ENCODE data around the gene CACNA1S. TPM values are rescaled to one million over a fixed set of nuclear protein-coding genes. Genes with fewer than 3 reads are reported as not detected.

CACNA1S gene
- total RNA-seq, 1 experiment from 2014 or later: not detected

DNA sequence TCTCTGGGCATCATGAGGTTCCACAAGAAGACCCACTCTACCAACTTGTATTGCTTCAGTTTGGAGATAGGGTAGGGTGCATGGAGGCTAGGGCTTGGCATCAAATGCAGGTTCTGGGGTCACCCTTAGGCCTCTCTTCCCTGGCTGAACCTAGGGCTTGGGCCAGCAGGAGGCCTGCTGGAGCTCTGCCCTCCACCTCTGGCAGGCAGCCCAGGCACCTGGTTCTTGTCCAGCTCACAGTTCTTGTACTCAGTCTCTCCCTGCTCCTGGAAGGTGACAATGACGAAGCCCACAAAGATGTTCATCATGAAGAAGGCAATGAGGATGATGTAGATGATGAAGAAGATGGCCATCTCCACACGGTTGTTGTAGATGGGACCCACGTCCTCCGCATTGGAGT lies 51.2 kb downstream of the CACNA1S start:
- peaks cover 15% of the 10 kb centered on the region for H3K4me1 ChIP-seq (ENCODE audit: low read length)

GRCh38 chr1:201060586-201060985 lies 51.6 kb downstream of the CACNA1S start:
- DNase-seq: no peak

More for the DNA sequence above, 51.2 kb downstream of the CACNA1S start:
- no peak overlapping the region for H3K9ac ChIP-seq (ENCODE audit: low read length)
- H3K79me2 ChIP-seq (ENCODE audit: low read length): no peaks in the 10 kb centered on the region
- no peaks in the 10 kb centered on the region; the same call in 1 of the 2 replicates for H4K20me1 ChIP-seq (ENCODE audit: insufficient read depth, low read depth, low read length)
- no peaks in the 10 kb centered on the region for H3K9me2 ChIP-seq (replicated peaks; ENCODE audit: insufficient read depth, low read length)
- H3K4me3 ChIP-seq (ENCODE audit: low read length): no peak overlapping the region
- no peak for DNase-seq
- H3K9me3 ChIP-seq (ENCODE audit: low read length): no peaks in the 10 kb centered on the region
- H3K27ac ChIP-seq (ENCODE audit: low read length): no peak overlapping the region
- H3K36me3 ChIP-seq (ENCODE audit: insufficient read depth, low read length): no peaks in the 10 kb centered on the region
- H3K27me3 ChIP-seq (ENCODE audit: low read length): no peaks in the 10 kb centered on the region
- H2AFZ ChIP-seq (ENCODE audit: low read length): no peak overlapping the region
- no peak overlapping the region for H3K4me2 ChIP-seq (ENCODE audit: low read depth, low read length, poor library complexity, severe bottlenecking)

GRCh38 chr1:201059871-201060555 lies 52.2 kb downstream of the CACNA1S start:
- Histone ChIP-seq H3K9ac (ENCODE audit: low read length) (no peak overlapping the region), H4K20me1 (ENCODE audit: insufficient read depth, low read depth, low read length) (no peaks in the 10 kb centered on the region; the same call in 1 of the 2 replicates), H2AFZ (ENCODE audit: low read length) (no peak overlapping the region), H3K9me2 (replicated peaks; ENCODE audit: insufficient read depth, low read length) (no peaks in the 10 kb centered on the region), H3K27me3 (ENCODE audit: low read length) (no peaks in the 10 kb centered on the region), H3K9me3 (ENCODE audit: low read length) (no peaks in the 10 kb centered on the region), H3K36me3 (ENCODE audit: insufficient read depth, low read length) (no peaks in the 10 kb centered on the region), H3K79me2 (ENCODE audit: low read length) (no peaks in the 10 kb centered on the region), H3K4me1 (ENCODE audit: low read length) (peaks cover 22% of the 10 kb centered on the region), H3K4me3 (ENCODE audit: low read length) (no peak overlapping the region), H3K4me2 (ENCODE audit: low read depth, low read length, poor library complexity, severe bottlenecking) (no peak overlapping the region), H3K27ac (ENCODE audit: low read length) (no peak overlapping the region)
- DNase-seq: no peak

More at GRCh38 chr1:201060586-201060985, 51.6 kb downstream of the CACNA1S start:
- no peak overlapping the region for H3K4me2 ChIP-seq (ENCODE audit: low read depth, low read length, poor library complexity, severe bottlenecking)
- no peak overlapping the region for H3K9ac ChIP-seq (ENCODE audit: low read length)
- no peak overlapping the region for H2AFZ ChIP-seq (ENCODE audit: low read length)
- no peaks in the 10 kb centered on the region for H3K9me3 ChIP-seq (ENCODE audit: low read length)
- H3K4me3 ChIP-seq (ENCODE audit: low read length): no peak overlapping the region
- no peaks in the 10 kb centered on the region for H3K9me2 ChIP-seq (replicated peaks; ENCODE audit: insufficient read depth, low read length)
- H3K27ac ChIP-seq (ENCODE audit: low read length): no peak overlapping the region
- no peaks in the 10 kb centered on the region for H3K36me3 ChIP-seq (ENCODE audit: insufficient read depth, low read length)
- H3K27me3 ChIP-seq (ENCODE audit: low read length): no peaks in the 10 kb centered on the region
- no peaks in the 10 kb centered on the region for H3K79me2 ChIP-seq (ENCODE audit: low read length)
- H3K4me1 ChIP-seq (ENCODE audit: low read length): peaks cover 19% of the 10 kb centered on the region
- H4K20me1 ChIP-seq (ENCODE audit: insufficient read depth, low read depth, low read length): no peaks in the 10 kb centered on the region; the same call in 1 of the 2 replicates

- H3K79me2 ChIP-seq (ENCODE audit: low read length): no peaks in the 10 kb centered on the region
- H3K4me1 ChIP-seq (ENCODE audit: low read length): peaks cover 22% of the 10 kb centered on the region
- H4K20me1 ChIP-seq (ENCODE audit: insufficient read depth, low read depth, low read length): no peaks in the 10 kb centered on the region; the same call in 1 of the 2 replicates
- H3K27ac ChIP-seq (ENCODE audit: low read length): no peak overlapping the region
- no peaks in the 10 kb centered on the region for H3K9me3 ChIP-seq (ENCODE audit: low read length)
- H3K4me2 ChIP-seq (ENCODE audit: low read depth, low read length, poor library complexity, severe bottlenecking): no peak overlapping the region
- no peaks in the 10 kb centered on the region for H3K36me3 ChIP-seq (ENCODE audit: insufficient read depth, low read length)
- no peak overlapping the region for H3K4me3 ChIP-seq (ENCODE audit: low read length)
- no peak for DNase-seq
- H2AFZ ChIP-seq (ENCODE audit: low read length): no peak overlapping the region
- no peaks in the 10 kb centered on the region for H3K27me3 ChIP-seq (ENCODE audit: low read length)
- no peak overlapping the region for H3K9ac ChIP-seq (ENCODE audit: low read length)
- H3K9me2 ChIP-seq (replicated peaks; ENCODE audit: insufficient read depth, low read length): no peaks in the 10 kb centered on the region
Measured at GRCh38 chr1:201059401-201059800, 52.8 kb downstream of the CACNA1S start.

- Histone ChIP-seq H3K27me3 (ENCODE audit: low read length) (no peaks in the 10 kb centered on the region), H3K4me3 (ENCODE audit: low read length) (no peak overlapping the region), H3K4me1 (ENCODE audit: low read length) (peaks cover 31% of the 10 kb centered on the region), H3K27ac (ENCODE audit: low read length) (no peak overlapping the region), H3K79me2 (ENCODE audit: low read length) (no peaks in the 10 kb centered on the region), H4K20me1 (ENCODE audit: insufficient read depth, low read depth, low read length) (no peaks in the 10 kb centered on the region; the same call in 1 of the 2 replicates), H2AFZ (ENCODE audit: low read length) (no peak overlapping the region), H3K9me3 (ENCODE audit: low read length) (no peaks in the 10 kb centered on the region), H3K9me2 (replicated peaks; ENCODE audit: insufficient read depth, low read length) (no peaks in the 10 kb centered on the region), H3K36me3 (ENCODE audit: insufficient read depth, low read length) (no peaks in the 10 kb centered on the region), H3K4me2 (ENCODE audit: low read depth, low read length, poor library complexity, severe bottlenecking) (no peak overlapping the region), H3K9ac (ENCODE audit: low read length) (no peak overlapping the region)
- DNase-seq: no peak
Measured at GRCh38 chr1:201054091-201054543, 58.1 kb downstream of the CACNA1S start.

DNA sequence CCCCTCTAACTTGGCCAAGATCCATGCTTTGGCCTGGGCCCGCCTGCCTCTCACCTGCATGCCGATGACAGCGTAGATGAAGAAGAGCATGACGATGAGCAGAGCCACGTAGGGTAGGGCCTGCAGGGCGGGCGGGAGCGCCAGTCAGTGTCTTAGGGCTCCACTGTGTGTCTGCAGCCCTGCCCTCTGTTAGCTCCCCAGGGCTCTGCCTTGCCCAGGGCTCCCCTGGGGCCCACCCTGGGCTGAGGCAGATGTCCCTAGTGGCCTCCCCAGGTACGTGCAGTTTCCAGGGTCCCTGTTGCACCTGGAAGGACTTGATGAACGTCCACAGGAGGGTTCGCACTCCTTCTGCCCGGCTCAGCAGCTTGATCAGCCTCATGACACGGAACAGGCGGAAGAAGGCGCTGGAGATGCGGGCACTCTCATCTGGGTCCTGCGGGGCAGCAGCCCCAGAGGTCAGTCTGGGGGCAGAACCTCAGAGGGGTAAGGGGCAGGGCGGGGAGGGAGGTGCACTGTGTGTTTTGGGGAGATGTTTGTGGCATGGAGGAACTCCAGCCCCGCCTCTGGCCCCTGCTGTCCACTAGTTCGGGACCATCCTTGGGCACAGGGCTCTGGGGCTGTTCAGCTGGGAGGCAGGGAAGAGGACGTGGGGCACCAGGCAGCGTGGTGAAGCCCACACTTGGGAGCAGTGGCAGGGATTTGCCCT lies 58.9 kb downstream of the CACNA1S start:
- Histone ChIP-seq H3K9me3 (ENCODE audit: low read length) (no peaks in the 10 kb centered on the region), H3K27me3 (ENCODE audit: low read length) (no peaks in the 10 kb centered on the region), H2AFZ (ENCODE audit: low read length) (no peak overlapping the region), H3K4me1 (ENCODE audit: low read length) (peaks cover 31% of the 10 kb centered on the region), H3K4me3 (ENCODE audit: low read length) (no peak overlapping the region), H3K9ac (ENCODE audit: low read length) (no peak overlapping the region), H3K4me2 (ENCODE audit: low read depth, low read length, poor library complexity, severe bottlenecking) (no peak overlapping the region), H3K9me2 (replicated peaks; ENCODE audit: insufficient read depth, low read length) (no peaks in the 10 kb centered on the region), H3K27ac (ENCODE audit: low read length) (no peak overlapping the region), H3K79me2 (ENCODE audit: low read length) (no peaks in the 10 kb centered on the region), H3K36me3 (ENCODE audit: insufficient read depth, low read length) (no peaks in the 10 kb centered on the region), H4K20me1 (ENCODE audit: insufficient read depth, low read depth, low read length) (no peaks in the 10 kb centered on the region; the same call in 1 of the 2 replicates)
- peak; percentile 47 for DNase-seq

DNA sequence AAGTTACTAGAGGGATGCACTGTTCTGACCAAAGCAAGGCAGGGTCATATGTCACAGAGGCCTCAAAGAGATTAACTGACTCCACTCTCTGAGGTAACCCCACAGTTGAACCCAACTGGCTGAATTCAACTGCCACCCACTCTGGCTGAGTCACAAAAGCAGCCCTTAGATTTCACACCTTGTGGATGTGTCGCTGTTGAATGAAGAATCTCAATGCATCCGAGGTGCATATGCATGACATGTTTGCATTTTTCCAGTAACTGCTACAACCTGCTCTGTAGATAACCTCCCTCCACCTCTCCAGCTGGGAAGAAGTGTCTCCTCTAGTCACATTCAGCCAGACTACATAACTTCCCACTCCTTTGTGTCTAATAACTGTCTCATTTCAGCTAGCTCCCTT lies 60.8 kb downstream of the CACNA1S start:
- Histone ChIP-seq H4K20me1 (ENCODE audit: insufficient read depth, low read depth, low read length) (peaks cover 4% of the 10 kb centered on the region; the same call in 1 of the 2 replicates), H3K4me3 (ENCODE audit: low read length) (no peak overlapping the region), H3K27me3 (ENCODE audit: low read length) (no peaks in the 10 kb centered on the region), H3K9me3 (ENCODE audit: low read length) (no peaks in the 10 kb centered on the region), H3K36me3 (ENCODE audit: insufficient read depth, low read length) (no peaks in the 10 kb centered on the region), H3K4me1 (ENCODE audit: low read length) (peaks cover 31% of the 10 kb centered on the region), H2AFZ (ENCODE audit: low read length) (no peak overlapping the region), H3K27ac (ENCODE audit: low read length) (no peak overlapping the region), H3K4me2 (ENCODE audit: low read depth, low read length, poor library complexity, severe bottlenecking) (no peak overlapping the region), H3K9ac (ENCODE audit: low read length) (no peak overlapping the region), H3K9me2 (replicated peaks; ENCODE audit: insufficient read depth, low read length) (no peaks in the 10 kb centered on the region), H3K79me2 (ENCODE audit: low read length) (no peaks in the 10 kb centered on the region)
- no peak for DNase-seq

- Histone ChIP-seq H3K79me2 (ENCODE audit: low read length) (no peaks in the 10 kb centered on the region), H3K27ac (ENCODE audit: low read length) (no peak overlapping the region), H3K27me3 (ENCODE audit: low read length) (no peaks in the 10 kb centered on the region), H3K4me1 (ENCODE audit: low read length) (peaks cover 28% of the 10 kb centered on the region), H3K9ac (ENCODE audit: low read length) (no peak overlapping the region), H3K4me3 (ENCODE audit: low read length) (no peak overlapping the region), H2AFZ (ENCODE audit: low read length) (no peak overlapping the region), H4K20me1 (ENCODE audit: insufficient read depth, low read depth, low read length) (peaks cover 4% of the 10 kb centered on the region; the same call in 1 of the 2 replicates), H3K9me2 (replicated peaks; ENCODE audit: insufficient read depth, low read length) (no peaks in the 10 kb centered on the region), H3K36me3 (ENCODE audit: insufficient read depth, low read length) (no peaks in the 10 kb centered on the region), H3K4me2 (ENCODE audit: low read depth, low read length, poor library complexity, severe bottlenecking) (peak overlapping the region; percentile 27), H3K9me3 (ENCODE audit: low read length) (no peaks in the 10 kb centered on the region)
- DNase-seq: peak; percentile 62
Measured at GRCh38 chr1:201050515-201051277, 61.5 kb downstream of the CACNA1S start.

Measured in Karpas-422 (cell line).